GM19239 (cell line): ENCODE data around the gene WNT11.

Source experiments
- DNase-seq: peaks from one replicate; pipeline ENCODE4 v3.0.0; 2011; ENCODE audit warnings: low spot score; ENCODE audit not compliant: insufficient read length
- FAIRE-seq: peaks from 2 replicates; lab custom pipeline; 2011; peaks lifted over from hg19 to GRCh38; lab: Jason Lieb, UNC

The WNT11 gene

GRCh38 chr11:76186776-76187279 lies 19.5 kb downstream of the WNT11 start:
- DNase-seq (no peak), FAIRE-seq (no peak)

DNA sequence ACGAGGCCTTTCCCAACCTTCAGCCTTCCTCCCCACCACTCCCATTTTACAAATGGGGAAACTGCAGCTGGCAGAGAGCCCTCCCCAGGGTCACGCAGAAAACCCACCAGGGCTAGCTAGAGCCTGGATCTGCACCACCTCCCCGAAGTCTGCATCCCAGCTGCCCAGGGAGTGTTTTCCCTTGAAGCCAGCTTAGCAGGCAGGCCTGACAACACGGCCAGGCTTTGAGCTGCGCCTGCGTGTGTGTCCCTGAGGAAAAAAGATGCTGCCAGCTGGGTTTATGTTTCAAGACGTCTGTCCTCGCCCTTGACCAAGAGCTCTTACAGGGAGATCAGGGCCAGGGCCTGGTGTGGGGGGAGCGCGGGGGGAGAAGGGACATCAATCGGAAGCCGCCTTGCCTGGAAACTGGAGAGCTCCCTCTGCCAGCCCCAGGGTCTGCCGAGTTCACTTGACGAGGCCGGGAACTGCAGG lies 20.3 kb downstream of the WNT11 start:
- no peak for FAIRE-seq
- DNase-seq, result no peak

DNA sequence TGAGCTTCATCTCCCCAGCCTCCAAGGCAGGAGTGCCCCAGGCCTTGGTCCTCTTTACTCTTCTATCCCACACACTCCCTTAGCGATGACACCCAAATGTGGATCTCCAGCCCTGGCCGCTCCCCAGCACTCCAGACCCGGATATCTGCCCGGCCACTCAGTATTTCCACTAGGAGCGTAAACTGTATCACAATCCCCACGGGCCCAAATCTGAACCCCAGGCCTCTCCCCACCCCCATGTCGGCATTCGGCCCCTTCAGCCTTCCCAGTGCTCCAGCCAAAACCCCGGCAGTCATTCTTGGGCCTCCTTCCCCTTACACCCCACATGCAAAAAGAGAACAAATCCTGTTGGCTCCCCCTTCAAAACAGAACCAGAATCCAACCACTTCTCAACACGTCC lies 20.8 kb downstream of the WNT11 start:
- DNase-seq, result no peak
- no peak for FAIRE-seq

DNA sequence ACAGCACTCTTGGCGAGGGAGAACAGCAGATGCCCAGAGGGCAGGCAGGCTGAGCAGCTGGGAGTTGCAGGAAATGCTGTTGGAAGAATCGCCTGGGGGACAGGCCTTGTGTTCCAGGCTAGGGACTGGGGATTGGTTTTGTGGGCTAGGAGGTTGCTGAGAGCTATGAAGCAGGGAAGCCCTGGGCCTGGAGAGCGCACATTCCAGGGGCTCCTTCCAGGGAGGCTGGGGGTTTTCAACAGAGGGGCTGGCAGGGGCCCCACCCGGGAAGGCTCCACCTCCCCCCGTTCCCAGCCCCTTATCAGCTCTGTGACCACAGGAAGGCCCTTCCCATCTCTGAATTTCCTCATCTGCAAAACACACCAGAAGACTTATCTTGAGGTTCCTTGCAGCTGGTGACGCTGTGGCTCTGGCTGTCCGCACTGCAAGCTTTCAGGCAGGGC lies 21.7 kb downstream of the WNT11 start:
- FAIRE-seq (no peak), DNase-seq (no peak)

- no peak for DNase-seq
- FAIRE-seq, result no peak
These were observed 24.9 kb downstream of the WNT11 start for GRCh38 chr11:76181371-76181770.

DNA sequence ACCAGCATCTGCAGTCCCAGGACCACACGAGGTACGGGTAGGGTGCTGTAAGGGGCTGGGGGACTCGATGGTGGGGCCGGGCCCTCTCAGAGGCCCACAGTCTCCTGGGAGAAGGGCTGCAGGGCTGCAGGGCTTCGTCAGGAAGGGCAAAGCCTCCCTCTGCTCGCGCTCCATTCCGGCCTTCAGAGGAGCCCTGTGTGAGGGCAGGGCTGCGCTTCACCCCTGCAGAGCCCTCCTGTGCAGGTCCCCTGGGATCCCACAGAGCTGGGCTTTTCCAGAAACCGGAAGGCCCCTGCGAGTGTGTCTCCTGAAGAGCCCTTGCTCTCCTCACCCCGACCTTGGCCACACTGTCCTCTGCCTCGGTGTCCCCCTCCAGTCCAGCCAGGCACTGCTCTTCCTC lies 27.2 kb downstream of the WNT11 start:
- no peak for DNase-seq
- no peak for FAIRE-seq

GRCh38 chr11:76177250-76177686 lies 29.0 kb downstream of the WNT11 start:
- DNase-seq, result no peak
- no peak for FAIRE-seq

DNA sequence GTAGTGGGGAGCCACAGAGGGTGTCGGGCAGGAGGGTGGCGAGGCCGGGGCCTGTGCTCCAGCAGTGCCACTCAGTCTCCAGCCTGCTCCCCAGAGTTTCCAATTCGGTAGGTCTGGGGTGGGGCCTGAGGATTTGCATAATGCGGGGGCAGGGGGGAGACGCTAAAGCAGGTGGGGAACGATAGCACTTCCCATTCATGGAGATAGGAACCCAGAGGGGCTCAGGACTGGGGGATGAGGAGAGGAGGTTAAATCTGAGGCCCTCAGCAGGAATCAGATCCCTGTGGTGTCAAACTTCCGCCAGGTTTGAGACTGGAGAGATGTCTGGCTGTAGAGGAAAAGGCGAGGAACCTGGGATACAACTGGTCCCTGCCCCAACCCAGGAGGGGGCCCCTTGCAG lies 29.8 kb downstream of the WNT11 start:
- no peak for FAIRE-seq
- no peak for DNase-seq

- DNase-seq (no peak), FAIRE-seq (no peak)
These were observed 30.5 kb downstream of the WNT11 start for GRCh38 chr11:76175783-76176182.

DNA sequence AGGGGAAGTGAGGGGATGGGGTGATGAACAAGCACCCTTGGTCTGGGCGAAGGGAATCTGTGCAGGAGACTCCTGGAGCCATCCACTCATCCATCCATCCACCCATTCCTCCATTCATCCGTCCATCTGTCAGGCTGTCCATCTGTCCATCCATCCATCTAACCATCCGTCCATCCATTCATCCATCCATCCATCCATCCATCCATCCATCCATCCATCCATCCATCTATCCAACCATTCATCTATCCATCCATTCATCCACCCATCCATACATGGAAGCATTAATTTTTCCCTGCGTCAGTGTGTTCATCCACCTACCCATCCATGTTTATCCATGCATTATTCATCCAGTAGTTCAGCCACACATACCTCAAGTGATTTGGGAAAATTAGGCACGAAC lies 32.0 kb downstream of the WNT11 start:
- FAIRE-seq (no peak), DNase-seq (no peak)

DNA sequence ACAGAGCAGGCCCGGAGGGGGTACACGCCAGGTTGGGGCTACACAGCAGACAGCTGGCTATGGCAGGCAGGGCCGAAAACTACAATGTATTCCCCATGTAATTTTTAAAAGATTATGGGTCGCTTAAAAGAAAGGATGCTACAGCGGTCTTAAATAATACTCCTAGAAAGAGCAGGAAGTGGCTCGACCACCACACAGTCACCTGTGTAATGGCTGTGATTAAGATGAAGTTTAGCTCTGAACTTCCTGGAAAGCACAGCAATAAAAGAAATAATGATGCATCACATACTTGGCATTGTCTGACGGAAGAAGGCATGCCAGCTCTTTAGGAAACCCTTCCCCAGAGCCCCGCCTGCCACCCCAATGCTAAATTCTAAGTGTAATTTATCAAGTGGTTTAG lies 32.6 kb downstream of the WNT11 start:
- DNase-seq (no peak), FAIRE-seq (no peak)

GRCh38 chr11:76172583-76172982 lies 33.7 kb downstream of the WNT11 start:
- FAIRE-seq (no peak), DNase-seq (no peak)

GRCh38 chr11:76170468-76170867 lies 35.8 kb downstream of the WNT11 start:
- no peak for FAIRE-seq

GRCh38 chr11:76169473-76169896 lies 36.8 kb downstream of the WNT11 start:
- no peak for DNase-seq
- no peak for FAIRE-seq

More at GRCh38 chr11:76170468-76170867, 35.8 kb downstream of the WNT11 start:
- DNase-seq, result no peak

DNA sequence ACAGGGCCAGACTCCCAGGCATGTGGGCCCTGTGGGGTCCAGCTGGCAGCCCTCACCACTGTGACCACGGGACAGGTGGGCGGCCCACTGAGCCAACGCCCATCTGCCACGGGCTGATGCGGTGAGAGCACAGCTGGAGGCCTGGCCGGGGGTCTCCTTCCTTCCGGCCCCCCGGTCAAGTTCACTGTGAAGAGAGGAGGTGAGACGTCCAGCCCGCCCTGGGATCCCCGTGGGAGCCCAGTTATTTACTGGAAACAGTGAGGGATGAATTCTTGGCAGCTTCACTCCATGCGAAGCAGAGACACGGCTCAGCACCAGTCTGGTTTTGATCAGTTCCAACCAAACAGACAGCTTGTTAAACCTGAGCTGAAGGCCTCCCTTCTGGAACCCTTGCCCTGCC lies 38.7 kb downstream of the WNT11 start:
- DNase-seq (no peak), FAIRE-seq (no peak)

GRCh38 chr11:76166314-76166713 lies 40.0 kb downstream of the WNT11 start:
- peak; percentile 46 for DNase-seq
- peak; percentile 58 for FAIRE-seq

GRCh38 chr11:76164861-76165751 lies 41.2 kb downstream of the WNT11 start:
- DNase-seq, result no peak
- no peak for FAIRE-seq

DNA sequence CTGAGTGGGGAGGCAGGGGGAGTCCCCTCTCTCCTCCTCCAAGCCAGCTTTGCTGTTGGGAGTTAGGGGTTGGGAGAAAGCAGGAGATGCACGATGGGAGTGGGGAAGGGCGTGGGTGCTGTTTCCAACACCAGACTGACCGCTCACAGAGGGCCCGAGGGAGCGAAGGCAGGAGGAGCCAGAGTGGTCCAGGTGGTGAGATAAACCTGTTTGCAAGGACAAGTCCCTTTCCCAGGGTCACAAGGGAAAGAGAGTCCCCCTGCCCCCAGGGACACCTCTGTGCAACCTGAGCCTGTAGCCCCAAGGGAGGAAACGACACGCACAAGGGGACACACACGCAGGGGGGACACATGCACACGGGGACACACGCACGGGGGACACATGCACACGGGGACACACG lies 42.2 kb downstream of the WNT11 start:
- FAIRE-seq (no peak), DNase-seq (no peak)

DNA sequence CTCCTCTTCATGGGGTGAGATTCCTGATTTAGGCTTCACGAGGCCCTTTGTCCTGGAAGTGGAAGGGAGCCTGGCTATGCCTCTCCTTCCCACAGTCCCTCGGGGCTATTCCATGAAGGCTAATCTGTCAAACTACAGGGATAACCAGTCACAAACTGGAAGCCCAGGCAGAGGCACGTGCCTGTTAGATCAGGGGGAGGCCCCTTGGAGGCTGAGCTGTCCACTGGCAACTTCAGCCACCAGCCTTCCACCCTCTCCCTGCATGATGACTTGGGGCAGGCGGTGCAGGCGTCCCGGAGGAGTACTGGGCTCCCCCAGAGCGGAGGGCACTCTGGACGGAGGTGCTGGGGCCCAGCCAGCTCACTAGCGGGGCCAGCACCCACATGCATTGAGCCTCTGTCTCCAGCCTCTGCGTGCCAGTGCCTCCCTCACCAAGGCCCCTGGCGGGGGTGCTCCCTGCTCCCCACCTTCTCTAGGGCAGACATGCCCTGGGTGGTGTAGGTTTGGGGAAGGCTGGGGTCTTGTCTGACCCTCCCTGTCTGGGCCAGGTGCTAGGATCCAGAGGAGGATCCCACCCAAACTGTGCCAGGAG lies 42.9 kb downstream of the WNT11 start:
- DNase-seq (no peak), FAIRE-seq (no peak)

DNA sequence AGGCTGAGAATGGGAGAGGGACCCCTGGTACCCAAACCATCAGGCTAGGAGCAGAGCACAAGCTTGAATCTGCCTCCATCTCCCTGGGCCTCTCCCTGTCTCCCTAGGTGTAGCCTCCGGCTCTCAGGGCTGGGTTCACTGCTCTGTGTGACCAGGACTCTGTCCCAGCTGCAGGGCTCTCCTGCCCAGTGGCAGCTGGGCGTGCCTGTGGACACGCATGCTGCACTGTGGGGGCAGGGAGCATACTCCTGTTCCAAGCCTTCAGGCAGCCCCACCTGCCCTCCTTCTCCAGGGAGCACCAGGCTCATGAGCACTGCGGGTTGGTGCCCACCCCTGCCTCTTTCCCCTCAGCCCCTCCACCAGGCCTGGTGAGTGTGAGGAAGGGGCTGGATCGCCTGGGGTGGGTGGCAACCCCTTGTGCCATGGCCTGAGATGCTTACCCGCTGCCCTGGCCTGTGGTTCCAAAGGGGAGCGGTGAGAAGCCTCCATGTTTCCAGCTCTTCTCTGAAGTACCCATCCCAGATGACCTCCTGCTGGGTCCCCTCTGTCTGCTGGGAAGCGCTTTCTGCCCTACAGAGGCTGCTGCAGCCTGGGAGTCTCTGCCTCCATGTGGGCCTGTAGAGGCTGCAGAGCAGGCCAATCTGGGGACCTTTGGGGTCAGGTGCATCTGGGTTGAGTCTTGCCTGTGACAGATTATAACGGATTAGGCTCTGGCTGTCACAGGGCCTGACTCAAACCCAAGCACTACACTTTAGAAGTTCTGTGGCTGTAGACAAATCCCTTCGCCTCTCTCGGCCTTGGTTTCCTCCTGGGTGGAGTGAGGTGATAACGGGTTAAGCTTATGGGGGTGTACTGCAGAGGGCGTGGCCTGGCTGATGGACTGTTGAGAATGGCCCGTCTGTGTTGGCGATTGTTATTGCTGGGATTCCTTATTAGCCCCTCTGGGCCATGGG lies 43.7 kb downstream of the WNT11 start:
- FAIRE-seq (no peak), DNase-seq (no peak)
